Posterior vena cava (tissue), 2 donors: ENCODE measurements around the gene CTCFL. TPM values are rescaled to one million over a fixed set of nuclear protein-coding genes. Genes with fewer than 3 reads are reported as not detected.
A peak's percentile ranks its signal among the peaks of the same experiment; 100 is the strongest.
"Not testable (repeated sequence)": the region's sequence is repeated elsewhere in the genome, so short reads cannot be mapped to it uniquely, and the experiment has no call there.

Experiments used
- DNase-seq: peaks from one replicate; pipeline ENCODE4 v3.0.0-alpha.2; 2020; ENCODE audit warnings: low spot score
- intact Hi-C, 2 donors: fragments of 100-400 bp; cut with DNase I; formaldehyde crosslinking; loops; one replicate each; pipeline versions ENCODE4 v1.14.1 to v1.14.2; 2022 to 2023
- total RNA-seq, 2 donors: library from RNA; stranded (reverse); fragmentation: NEBNext Ultra II Directional; extraction: Animal tissue kit (Norgen Biotek cat#: 25700); gene quantifications; one replicate each; pipeline ENCODE4 v1.2.1, GENCODE V29; 2021
- donor health status: DM: yes; HTN: yes; CAD: no.
- donor health status: DM: yes; HTN: yes; CAD: no.

Gene CTCFL
- total RNA-seq, 2 donors from 2014 or later, result not detected

- no peak for DNase-seq
- intact Hi-C loops, result loop anchor here (5.0 kb wide), 1 partner anchor 114 kb away; no protein-coding TSS in a partner anchor
Measured at GRCh38 chr20:57495978-57496377, 29.0 kb downstream of the CTCFL start.

GRCh38 chr20:57493091-57493615, 31.8 kb downstream of the CTCFL start:
- intact Hi-C loops, result no loop called here
- no peak for DNase-seq

- DNase-seq, result no peak
- intact Hi-C loops, result no loop called here
Measured at GRCh38 chr20:57491373-57491772, 33.6 kb downstream of the CTCFL start.

GRCh38 chr20:57488277-57488676, 36.7 kb downstream of the CTCFL start:
- DNase-seq, intact Hi-C loops: not testable (repeated sequence)

- intact Hi-C loops, result no loop called here
Measured at GRCh38 chr20:57485770-57486169, 39.2 kb downstream of the CTCFL start.

GRCh38 chr20:57484772-57485171, 40.2 kb downstream of the CTCFL start:
- DNase-seq, result peak; percentile 35
- intact Hi-C loops, result no loop called here

More at GRCh38 chr20:57485770-57486169, 39.2 kb downstream of the CTCFL start:
- DNase-seq, result no peak

- intact Hi-C loops, result no loop called here
- peak; percentile 35 for DNase-seq
Measured at GRCh38 chr20:57483287-57484050, 41.5 kb downstream of the CTCFL start.

GRCh38 chr20:57482796-57483195, 42.1 kb downstream of the CTCFL start:
- peak; percentile 64 for DNase-seq
- intact Hi-C loops, result no loop called here

GRCh38 chr20:57482148-57482547, 42.8 kb downstream of the CTCFL start:
- peak; percentile 14 for DNase-seq
- intact Hi-C loops, result no loop called here

GRCh38 chr20:57481281-57481711, 43.6 kb downstream of the CTCFL start:
- intact Hi-C loops, result no loop called here
- DNase-seq, result peak; percentile 53

- intact Hi-C loops, result no loop called here
- DNase-seq, result peak; percentile 61
Measured at GRCh38 chr20:57480444-57481160, 44.3 kb downstream of the CTCFL start.

- DNase-seq, result peak; percentile 41
- intact Hi-C loops, result loop anchor here in 1 of 2 donors (10.0 kb wide), 1 partner anchor 74 kb away; no protein-coding TSS in a partner anchor
Measured at GRCh38 chr20:57479196-57479595, 45.7 kb downstream of the CTCFL start.

GRCh38 chr20:57478176-57478575, 46.8 kb downstream of the CTCFL start:
- intact Hi-C loops, result loop anchor here in 1 of 2 donors (10.0 kb wide), 1 partner anchor 73 kb away; no protein-coding TSS in a partner anchor
- DNase-seq, result peak; percentile 17

- DNase-seq, result peak; percentile 56
- intact Hi-C loops, result loop anchor here in 1 of 2 donors (10.0 kb wide), 1 partner anchor 72 kb away; no protein-coding TSS in a partner anchor
Measured at GRCh38 chr20:57476641-57477461, 48.1 kb downstream of the CTCFL start.

- intact Hi-C loops, result loop anchor here in 1 of 2 donors (10.0 kb wide), 1 partner anchor 71 kb away; no protein-coding TSS in a partner anchor
- DNase-seq, result peak; percentile 68
Measured at GRCh38 chr20:57476084-57476526, 48.8 kb downstream of the CTCFL start.

GRCh38 chr20:57475388-57476083, 49.4 kb downstream of the CTCFL start:
- intact Hi-C loops, result loop anchor here in 1 of 2 donors (10.0 kb wide), 1 partner anchor 71 kb away; no protein-coding TSS in a partner anchor
- peak; percentile 60 for DNase-seq

GRCh38 chr20:57474816-57475215, 50.1 kb downstream of the CTCFL start:
- intact Hi-C loops, result loop anchor here in 1 of 2 donors (10.0 kb wide), 1 partner anchor 70 kb away; no protein-coding TSS in a partner anchor
- DNase-seq, result peak; percentile 73

- no peak for DNase-seq
- intact Hi-C loops, result loop anchor here in 1 of 2 donors (10.0 kb wide), 1 partner anchor 69 kb away; no protein-coding TSS in a partner anchor
Measured at GRCh38 chr20:57474205-57474604, 50.7 kb downstream of the CTCFL start.
